Stimulated activated naive B cell treated with anti-CD40 and anti-IgM and Interleukin-4, amounts not matched to agents 10 μg/mL and 1 μg/mL and 100 μg/mL, for 72 hours (primary cell): ENCODE results near the gene DNAJB11.

Experiments used
- ATAC-seq, 2 donors: fragments of 150-1000 bp; cut with Tn5 transposase; replicated peaks; 2 replicates each; pipeline ENCODE4 v1.10.0; 2021; ENCODE audit warnings: moderate library complexity in 1 of 2
- DNase-seq: peaks from one replicate; pipeline ENCODE4 v3.0.0; 2021
- H3K27ac Mint-ChIP-seq: one replicate; pipeline ENCODE4 v1.8.0; 2022; ENCODE audit warnings: mild to moderate bottlenecking, mixed read lengths
- H3K27me3 Mint-ChIP-seq, 2 donors: one replicate each; pipeline ENCODE4 v1.8.0; 2022; ENCODE audit warnings: mixed read lengths in 2 of 2
- H3K36me3 Mint-ChIP-seq, 2 donors: one replicate each; pipeline ENCODE4 v1.8.0; 2022; ENCODE audit warnings: mixed read lengths in 2 of 2, mild to moderate bottlenecking in 1 of 2
- H3K4me1 Mint-ChIP-seq, 2 donors: one replicate each; pipeline ENCODE4 v1.8.0; 2022; ENCODE audit warnings: mixed read lengths in 2 of 2, mild to moderate bottlenecking in 1 of 2
- H3K4me3 Mint-ChIP-seq, 2 donors: one replicate each; pipeline ENCODE4 v1.8.0; 2022; ENCODE audit warnings: mild to moderate bottlenecking in 2 of 2, mixed read lengths in 2 of 2, moderate library complexity in 1 of 2
- H3K9me3 Mint-ChIP-seq, 2 donors: one replicate each; pipeline ENCODE4 v1.8.0; 2022; ENCODE audit warnings: mixed read lengths in 2 of 2, mild to moderate bottlenecking in 1 of 2

Gene DNAJB11

GRCh38 chr3:186612721-186613636 is 42.5 kb downstream of the DNAJB11 start, which contains the start of gene AHSG:
AHSG (plus strand) TSS chr3:186613060; CDS start chr3:186613142, 82 bp downstream.
- Mint-ChIP-seq H3K4me3 (no peak within 1 kb of the TSS), H3K4me1 (peaks cover 13 to 21% of the 10 kb centered on the region in 2 donors), H3K36me3 (peaks cover 0 to 1% of the 10 kb centered on the region in 2 donors), H3K9me3 (no peaks in the 10 kb centered on the region), H3K27me3 (peaks cover 35 to 44% of the 10 kb centered on the region in 2 donors), H3K27ac (peak within 1 kb of the TSS; percentile 44)
- ATAC-seq (no peak), DNase-seq (no peak)

GRCh38 chr3:186613637-186614265 is 43.2 kb downstream of the DNAJB11 start:
- Mint-ChIP-seq H3K9me3 (no peaks in the 10 kb centered on the region), H3K4me3 (no peak overlapping the region), H3K36me3 (peaks cover 0 to 1% of the 10 kb centered on the region in 2 donors), H3K27me3 (peaks cover 42 to 51% of the 10 kb centered on the region in 2 donors), H3K27ac (no peak overlapping the region), H3K4me1 (peaks cover 13 to 21% of the 10 kb centered on the region in 2 donors)
- no peak for ATAC-seq
- no peak for DNase-seq

DNA sequence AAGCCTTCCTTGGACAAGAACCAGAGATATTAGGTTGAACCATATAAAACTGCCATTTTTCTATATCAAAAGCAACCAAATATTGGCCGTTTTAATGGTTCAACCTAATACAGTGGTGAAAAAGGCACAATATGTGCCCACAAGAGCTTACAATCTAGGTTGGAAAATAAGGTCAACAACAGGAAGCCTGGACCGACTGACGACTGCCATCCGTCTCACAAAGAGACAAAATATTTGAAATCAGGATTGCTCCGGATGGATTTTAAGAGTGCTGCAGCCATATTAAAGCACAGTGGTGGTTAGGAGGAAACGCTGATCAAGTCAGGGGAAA is 43.7 kb downstream of the DNAJB11 start:
- ATAC-seq (no peak), DNase-seq (no peak)
- H3K27me3 Mint-ChIP-seq, result peaks cover 42 to 51% of the 10 kb centered on the region in 2 donors
- H3K27ac Mint-ChIP-seq, result no peak overlapping the region
- H3K4me3 Mint-ChIP-seq, result peak overlapping the region; percentile 3 to 7
- no peaks in the 10 kb centered on the region for H3K9me3 Mint-ChIP-seq
- H3K36me3 Mint-ChIP-seq, result peaks cover 0 to 1% of the 10 kb centered on the region in 2 donors
- H3K4me1 Mint-ChIP-seq, result peaks cover 13 to 21% of the 10 kb centered on the region in 2 donors

GRCh38 chr3:186614597-186615483 is 44.3 kb downstream of the DNAJB11 start:
- Mint-ChIP-seq H3K4me1 (peaks cover 13 to 21% of the 10 kb centered on the region in 2 donors), H3K4me3 (peak overlapping the region; percentile 3 to 7), H3K27me3 (peaks cover 42 to 51% of the 10 kb centered on the region in 2 donors), H3K36me3 (peaks cover 0 to 1% of the 10 kb centered on the region in 2 donors), H3K9me3 (no peaks in the 10 kb centered on the region), H3K27ac (no peak overlapping the region)
- ATAC-seq (peak; percentile 54 to 61), DNase-seq (peak; percentile 60)

DNA sequence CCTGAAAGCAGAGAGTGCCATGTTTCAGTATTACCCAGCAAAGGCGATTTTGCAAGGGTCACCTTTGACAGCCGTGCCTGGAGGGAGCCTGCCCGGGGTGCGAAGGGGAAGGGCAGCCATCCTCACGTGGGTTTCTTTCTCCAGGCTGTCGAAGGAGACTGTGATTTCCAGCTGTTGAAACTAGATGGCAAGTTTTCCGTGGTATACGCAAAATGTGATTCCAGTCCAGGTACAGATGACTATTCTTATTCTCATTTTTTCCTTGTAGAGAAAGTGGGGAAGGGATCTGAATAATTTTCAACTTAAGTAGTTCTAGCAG is 45.7 kb downstream of the DNAJB11 start:
- DNase-seq (no peak), ATAC-seq (no peak)
- H3K27me3 Mint-ChIP-seq, result peaks cover 51 to 59% of the 10 kb centered on the region in 2 donors
- no peak overlapping the region for H3K27ac Mint-ChIP-seq
- H3K36me3 Mint-ChIP-seq, result peaks cover 0 to 1% of the 10 kb centered on the region in 2 donors
- no peaks in the 10 kb centered on the region for H3K9me3 Mint-ChIP-seq
- peaks cover 13 to 21% of the 10 kb centered on the region in 2 donors for H3K4me1 Mint-ChIP-seq
- no peak overlapping the region for H3K4me3 Mint-ChIP-seq

DNA sequence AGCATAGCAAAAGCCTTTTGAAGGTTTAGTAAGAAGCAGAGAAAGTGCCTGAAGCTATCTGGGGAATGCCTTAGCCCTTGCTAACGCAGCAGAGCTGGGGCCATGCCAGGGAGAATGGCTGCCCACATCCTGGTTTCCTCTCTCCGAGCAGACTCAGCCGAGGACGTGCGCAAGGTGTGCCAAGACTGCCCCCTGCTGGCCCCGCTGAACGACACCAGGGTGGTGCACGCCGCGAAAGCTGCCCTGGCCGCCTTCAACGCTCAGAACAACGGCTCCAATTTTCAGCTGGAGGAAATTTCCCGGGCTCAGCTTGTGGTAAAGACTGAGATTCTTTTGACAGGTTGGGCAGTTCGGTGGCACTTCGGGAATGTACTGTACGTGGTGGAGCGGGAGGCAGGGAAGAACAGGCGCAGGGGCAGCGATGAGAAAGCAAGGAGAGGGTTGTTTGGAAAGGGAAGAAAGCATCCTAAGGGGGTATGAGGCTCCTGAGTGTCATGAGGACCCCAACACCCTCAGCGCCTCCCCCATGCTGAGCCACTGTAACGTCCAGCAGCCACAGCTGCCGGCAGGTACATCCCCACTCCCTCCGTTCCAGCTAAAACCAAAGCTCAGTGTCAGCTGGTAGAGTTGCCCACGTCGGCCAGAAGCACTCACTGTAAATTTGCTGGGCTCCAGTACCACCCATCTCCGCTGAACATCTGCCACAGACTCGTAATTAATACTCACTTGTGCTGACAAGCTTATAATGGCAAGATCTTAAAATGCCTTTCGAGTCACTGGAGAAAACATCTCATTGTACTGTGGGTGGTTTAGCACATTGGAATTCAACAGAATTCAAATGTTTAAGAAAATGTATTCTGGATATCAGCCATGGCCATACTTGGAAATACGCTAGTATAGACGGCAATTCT is 46.8 kb downstream of the DNAJB11 start:
- ATAC-seq, result peak; percentile 98
- peak overlapping the region; percentile 74 for H3K27ac Mint-ChIP-seq

DNA sequence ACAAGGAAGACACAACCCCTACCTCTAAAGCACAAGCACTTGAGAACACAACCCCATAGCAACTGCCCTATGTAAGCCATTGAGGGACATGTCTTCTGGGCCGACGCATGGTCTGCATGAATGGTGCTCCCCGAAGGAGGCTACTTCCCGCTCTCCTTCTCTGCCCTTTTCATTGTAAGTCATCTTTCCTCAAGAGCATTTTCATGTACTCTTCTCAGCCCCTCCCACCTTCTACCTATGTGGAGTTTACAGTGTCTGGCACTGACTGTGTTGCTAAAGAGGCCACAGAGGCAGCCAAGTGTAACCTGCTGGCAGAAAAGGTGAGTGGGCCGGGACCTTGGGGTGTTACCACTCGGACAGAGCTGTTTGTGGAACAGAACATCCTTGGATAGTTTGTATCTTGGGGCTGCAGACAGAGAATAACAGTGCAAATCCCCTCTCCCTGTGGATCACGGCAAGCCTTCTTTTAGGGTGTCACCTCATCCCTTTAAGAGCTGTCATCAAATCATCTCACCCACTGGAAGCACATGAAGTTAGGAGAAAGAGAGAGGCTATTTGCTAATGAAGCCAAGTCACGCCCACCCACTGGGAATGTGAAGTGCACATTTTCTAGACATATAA is 47.9 kb downstream of the DNAJB11 start:
- no peaks in the 10 kb centered on the region for H3K9me3 Mint-ChIP-seq
- no peak overlapping the region for H3K4me3 Mint-ChIP-seq
- peaks cover 13 to 21% of the 10 kb centered on the region in 2 donors for H3K4me1 Mint-ChIP-seq
- peaks cover 0 to 1% of the 10 kb centered on the region in 2 donors for H3K36me3 Mint-ChIP-seq
- peaks cover 39 to 48% of the 10 kb centered on the region in 2 donors for H3K27me3 Mint-ChIP-seq
- no peak overlapping the region for H3K27ac Mint-ChIP-seq
- ATAC-seq, result no peak
- no peak for DNase-seq

More for the DNA sequence above, 46.8 kb downstream of the DNAJB11 start:
- peak overlapping the region; percentile 78 for H3K4me3 Mint-ChIP-seq
- H3K36me3 Mint-ChIP-seq, result peaks cover 0 to 1% of the 10 kb centered on the region in 2 donors
- peaks cover 46 to 55% of the 10 kb centered on the region in 2 donors for H3K27me3 Mint-ChIP-seq
- DNase-seq, result peak; percentile 69
- H3K9me3 Mint-ChIP-seq, result no peaks in the 10 kb centered on the region
- peaks cover 13 to 21% of the 10 kb centered on the region in 2 donors for H3K4me1 Mint-ChIP-seq

DNA sequence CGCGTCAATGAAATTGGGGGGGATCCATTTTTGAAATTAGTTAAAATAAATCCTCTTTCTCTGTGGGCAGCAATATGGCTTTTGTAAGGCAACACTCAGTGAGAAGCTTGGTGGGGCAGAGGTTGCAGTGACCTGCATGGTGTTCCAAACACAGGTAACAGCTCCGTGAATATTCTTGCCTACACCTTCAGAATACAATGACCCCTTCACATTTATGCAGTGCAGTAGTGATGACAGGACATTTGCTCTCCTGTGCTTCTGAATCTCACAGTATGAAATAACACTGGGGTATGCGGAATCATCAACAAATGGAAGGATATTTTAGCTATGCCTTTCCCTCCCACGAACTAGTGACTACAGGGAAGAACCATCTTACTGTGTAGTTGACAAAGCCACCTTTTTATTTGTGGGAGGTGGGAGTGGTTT is 49.3 kb downstream of the DNAJB11 start:
- ATAC-seq (no peak), DNase-seq (no peak)
- Mint-ChIP-seq H3K27me3 (peaks cover 38 to 40% of the 10 kb centered on the region in 2 donors), H3K4me3 (no peak overlapping the region), H3K27ac (no peak overlapping the region), H3K9me3 (no peaks in the 10 kb centered on the region), H3K4me1 (peaks cover 9 to 14% of the 10 kb centered on the region in 2 donors), H3K36me3 (peaks cover 0 to 1% of the 10 kb centered on the region in 2 donors)

DNA sequence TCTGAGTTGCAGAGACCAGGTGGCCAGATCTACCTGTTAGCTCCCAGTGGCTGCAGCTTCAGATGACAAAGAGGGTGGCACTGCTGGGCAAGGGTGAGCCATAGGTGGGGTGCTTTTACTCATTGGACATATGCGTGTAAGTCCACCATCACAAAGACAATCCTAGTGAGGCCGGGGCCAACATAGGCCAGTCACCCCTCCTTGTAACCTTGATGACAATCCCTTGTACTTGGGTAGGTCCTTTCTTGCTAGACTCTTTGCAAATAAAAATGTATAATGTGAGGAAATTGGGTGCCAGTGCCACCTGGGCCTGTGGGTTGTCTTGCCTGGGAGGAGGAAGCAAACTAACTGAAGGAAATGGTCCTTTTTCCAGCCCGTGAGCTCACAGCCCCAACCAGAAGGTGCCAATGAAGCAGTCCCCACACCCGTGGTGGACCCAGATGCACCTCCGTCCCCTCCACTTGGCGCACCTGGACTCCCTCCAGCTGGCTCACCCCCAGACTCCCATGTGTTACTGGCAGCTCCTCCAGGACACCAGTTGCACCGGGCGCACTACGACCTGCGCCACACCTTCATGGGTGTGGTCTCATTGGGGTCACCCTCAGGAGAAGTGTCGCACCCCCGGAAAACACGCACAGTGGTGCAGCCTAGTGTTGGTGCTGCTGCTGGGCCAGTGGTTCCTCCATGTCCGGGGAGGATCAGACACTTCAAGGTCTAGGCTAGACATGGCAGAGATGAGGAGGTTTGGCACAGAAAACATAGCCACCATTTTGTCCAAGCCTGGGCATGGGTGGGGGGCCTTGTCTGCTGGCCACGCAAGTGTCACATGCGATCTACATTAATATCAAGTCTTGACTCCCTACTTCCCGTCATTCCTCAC is 49.9 kb downstream of the DNAJB11 start:
- no peak overlapping the region for H3K4me3 Mint-ChIP-seq
- no peaks in the 10 kb centered on the region for H3K36me3 Mint-ChIP-seq

DNA sequence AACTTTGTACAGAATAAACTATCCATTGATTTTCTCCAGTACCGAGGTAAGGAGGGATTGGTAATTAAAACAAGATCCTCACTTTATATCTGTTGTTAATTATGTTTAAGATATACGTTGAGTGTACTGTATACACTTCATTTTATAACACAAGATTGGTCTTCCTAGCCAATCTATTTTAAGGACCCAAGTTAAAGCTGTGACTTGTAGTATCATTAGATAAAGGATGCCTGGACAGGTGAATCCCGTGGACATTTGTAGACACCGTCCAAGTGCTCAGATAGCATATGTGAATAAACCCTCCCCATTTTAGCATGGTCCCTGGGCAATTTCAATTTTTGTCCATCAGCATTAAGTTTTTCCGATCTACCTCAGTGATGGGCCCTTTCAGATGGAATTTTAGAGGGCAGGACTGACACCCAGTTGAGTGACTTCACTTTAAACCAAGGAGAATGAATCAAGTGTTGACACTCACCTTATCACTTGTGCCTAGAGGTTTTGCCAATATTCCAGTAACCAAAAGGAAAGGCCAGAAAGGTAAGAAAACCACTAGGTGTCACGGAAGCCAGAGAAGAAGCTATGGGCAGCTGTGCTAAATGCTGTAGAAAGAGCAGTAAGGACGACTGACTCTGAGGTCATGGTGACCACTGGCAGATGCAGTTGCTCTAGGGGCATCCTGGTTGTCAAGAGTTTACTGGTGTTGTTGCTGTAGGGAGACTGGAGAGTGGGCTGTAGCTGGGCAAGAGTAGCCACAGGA is 51.6 kb downstream of the DNAJB11 start:
- ATAC-seq, result no peak

More for the DNA sequence above, 49.9 kb downstream of the DNAJB11 start:
- Mint-ChIP-seq H3K4me1 (peaks cover 6 to 10% of the 10 kb centered on the region in 2 donors), H3K27ac (no peak overlapping the region), H3K27me3 (peaks cover 34 to 36% of the 10 kb centered on the region in 2 donors), H3K9me3 (no peaks in the 10 kb centered on the region)
- ATAC-seq (no peak), DNase-seq (no peak)

DNA sequence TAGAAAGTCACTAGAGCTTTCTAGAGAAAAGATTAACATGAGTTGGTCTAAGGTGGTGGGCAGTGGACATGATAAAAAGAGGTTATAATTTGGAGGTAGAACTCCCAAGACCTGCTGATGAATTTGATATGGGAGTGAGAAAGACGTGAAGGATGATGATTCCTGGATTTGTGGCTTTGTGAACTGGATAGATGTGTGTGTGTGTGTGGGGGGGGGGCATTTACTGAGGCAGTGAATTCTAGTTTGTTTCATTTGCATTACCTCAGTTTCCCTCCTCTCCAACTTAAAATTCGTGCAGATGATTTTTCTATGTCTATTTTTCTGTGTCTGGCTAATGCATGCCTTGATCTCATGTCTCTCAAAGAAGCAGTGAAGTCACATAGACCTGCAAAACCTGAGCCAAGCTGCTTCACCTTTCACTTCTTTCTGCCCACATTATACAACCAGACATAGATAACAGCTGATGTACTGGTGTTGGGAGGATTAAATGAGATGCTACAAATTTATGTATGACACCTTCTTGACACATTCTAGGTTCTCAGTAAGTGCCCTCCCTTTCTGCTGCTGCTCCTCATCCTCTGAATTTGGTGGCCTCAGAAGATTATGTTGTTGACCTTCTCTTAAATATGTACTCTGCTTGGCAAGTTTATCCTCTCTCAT is 52.3 kb downstream of the DNAJB11 start:
- H3K36me3 Mint-ChIP-seq, result no peaks in the 10 kb centered on the region
- H3K9me3 Mint-ChIP-seq, result no peaks in the 10 kb centered on the region
- no peak overlapping the region for H3K4me3 Mint-ChIP-seq
- H3K4me1 Mint-ChIP-seq, result no peaks in the 10 kb centered on the region
- no peak for ATAC-seq
- peaks cover 25% of the 10 kb centered on the region in 2 donors for H3K27me3 Mint-ChIP-seq
- DNase-seq, result no peak
- H3K27ac Mint-ChIP-seq, result no peak overlapping the region

More for the DNA sequence above, 51.6 kb downstream of the DNAJB11 start:
- no peak for DNase-seq
- peaks cover 2 to 4% of the 10 kb centered on the region in 2 donors for H3K4me1 Mint-ChIP-seq
- H3K4me3 Mint-ChIP-seq, result no peak overlapping the region
- no peak overlapping the region for H3K27ac Mint-ChIP-seq
- no peaks in the 10 kb centered on the region for H3K36me3 Mint-ChIP-seq
- H3K9me3 Mint-ChIP-seq, result no peaks in the 10 kb centered on the region
- H3K27me3 Mint-ChIP-seq, result peaks cover 32% of the 10 kb centered on the region in 2 donors
